HG03469 (cell line): ENCODE results near the gene CDR2L.
"Not testable (repeated sequence)": the region's sequence is repeated elsewhere in the genome, so short reads cannot be mapped to it uniquely, and the experiment has no call there.

Experiments
- ATAC-seq: cut with Tn5 transposase; IDR thresholded peaks from one replicate; pipeline ENCODE4 v1.9.1; 2021; ENCODE audit warnings: mild to moderate bottlenecking, moderate library complexity, moderate number of reproducible peaks; ENCODE audit not compliant: unreplicated experiment

The CDR2L gene

GRCh38 chr17:74957935-74958740 lies 29.3 kb upstream of the CDR2L start:
- ATAC-seq: no peak

GRCh38 chr17:74959826-74960515 lies 27.5 kb upstream of the CDR2L start:
- no peak for ATAC-seq

- no peak for ATAC-seq
These were observed 26.7 kb upstream of the CDR2L start for GRCh38 chr17:74960570-74961342.

GRCh38 chr17:74961657-74962350 lies 25.6 kb upstream of the CDR2L start:
- no peak for ATAC-seq

GRCh38 chr17:74962622-74963394 lies 24.6 kb upstream of the CDR2L start:
- no peak for ATAC-seq

- ATAC-seq: no peak
These were observed 23.8 kb upstream of the CDR2L start for GRCh38 chr17:74963656-74964055.

- ATAC-seq: no peak
These were observed 23.1 kb upstream of the CDR2L start for GRCh38 chr17:74964246-74964761.

GRCh38 chr17:74964988-74965622 lies 22.3 kb upstream of the CDR2L start:
- no peak for ATAC-seq

- no peak for ATAC-seq
These were observed 19.1 kb upstream of the CDR2L start for GRCh38 chr17:74968361-74968780.

GRCh38 chr17:74969501-74969900 lies 17.9 kb upstream of the CDR2L start:
- not testable (repeated sequence) for ATAC-seq

- ATAC-seq: no peak
These were observed 17.0 kb upstream of the CDR2L start for GRCh38 chr17:74970395-74970794.

- ATAC-seq: no peak
These were observed 16.2 kb upstream of the CDR2L start for GRCh38 chr17:74971069-74971841.

- no peak for ATAC-seq
These were observed 15.7 kb upstream of the CDR2L start for GRCh38 chr17:74971842-74972106.

- no peak for ATAC-seq
These were observed 15.1 kb upstream of the CDR2L start, which contains the start of gene HID1 for GRCh38 chr17:74972107-74972972. Gene HID1 (minus strand): TSS chr17:74972759. CDS start chr17:74972656, 103 bp downstream.

- no peak for ATAC-seq
These were observed 14.5 kb upstream of the CDR2L start for GRCh38 chr17:74972973-74973328.

- no peak for ATAC-seq
These were observed 11.5 kb upstream of the CDR2L start for GRCh38 chr17:74975943-74976342.

GRCh38 chr17:74977802-74978201 lies 9.6 kb upstream of the CDR2L start:
- no peak for ATAC-seq

GRCh38 chr17:74978240-74978639 lies 9.2 kb upstream of the CDR2L start:
- no peak for ATAC-seq
